Measurements from ENCODE around the gene PHF5A.

DNA sequence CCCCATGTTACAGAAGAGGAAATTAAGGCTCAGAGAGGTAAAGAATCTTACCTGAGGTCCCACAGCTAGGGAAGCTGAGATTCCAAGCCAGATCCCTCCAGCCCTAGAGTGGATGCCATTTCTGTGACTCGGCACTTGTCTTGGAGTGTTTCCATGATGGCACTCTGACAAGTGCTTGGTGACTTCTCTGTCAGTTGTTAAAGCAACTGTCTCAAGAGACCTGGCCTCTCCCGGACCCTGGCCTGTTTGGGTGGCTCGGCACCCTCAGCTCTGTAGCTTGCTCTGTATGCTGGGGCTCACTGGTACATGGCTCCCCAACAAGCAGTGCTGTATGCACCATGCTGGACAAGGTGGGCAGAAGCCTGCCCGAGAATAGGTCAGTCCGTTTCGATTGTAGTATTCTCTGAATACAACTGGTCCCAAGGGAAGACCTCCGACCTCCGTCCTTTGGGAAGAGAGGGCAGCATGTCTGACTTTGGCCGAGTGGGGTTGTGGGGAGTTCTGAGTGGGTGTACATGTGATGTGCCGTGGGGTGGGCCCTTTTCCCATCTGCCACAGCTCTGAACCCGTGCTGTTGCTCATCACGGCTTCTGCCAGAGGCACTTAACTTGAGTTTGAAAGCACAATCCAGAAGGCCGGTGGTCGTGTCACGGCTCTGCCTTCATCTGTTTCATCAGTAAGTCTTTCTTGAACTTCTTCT lies 12.8 kb upstream of the PHF5A start:
- TF ChIP-seq, protein P1, sequence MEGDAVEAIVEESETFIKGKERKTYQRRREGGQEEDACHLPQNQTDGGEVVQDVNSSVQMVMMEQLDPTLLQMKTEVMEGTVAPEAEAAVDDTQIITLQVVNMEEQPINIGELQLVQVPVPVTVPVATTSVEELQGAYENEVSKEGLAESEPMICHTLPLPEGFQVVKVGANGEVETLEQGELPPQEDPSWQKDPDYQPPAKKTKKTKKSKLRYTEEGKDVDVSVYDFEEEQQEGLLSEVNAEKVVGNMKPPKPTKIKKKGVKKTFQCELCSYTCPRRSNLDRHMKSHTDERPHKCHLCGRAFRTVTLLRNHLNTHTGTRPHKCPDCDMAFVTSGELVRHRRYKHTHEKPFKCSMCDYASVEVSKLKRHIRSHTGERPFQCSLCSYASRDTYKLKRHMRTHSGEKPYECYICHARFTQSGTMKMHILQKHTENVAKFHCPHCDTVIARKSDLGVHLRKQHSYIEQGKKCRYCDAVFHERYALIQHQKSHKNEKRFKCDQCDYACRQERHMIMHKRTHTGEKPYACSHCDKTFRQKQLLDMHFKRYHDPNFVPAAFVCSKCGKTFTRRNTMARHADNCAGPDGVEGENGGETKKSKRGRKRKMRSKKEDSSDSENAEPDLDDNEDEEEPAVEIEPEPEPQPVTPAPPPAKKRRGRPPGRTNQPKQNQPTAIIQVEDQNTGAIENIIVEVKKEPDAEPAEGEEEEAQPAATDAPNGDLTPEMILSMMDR (conservative IDR thresholded peaks at IDR 0.05; ENCODE audit: low read depth, low read length) = no peak
- TF ChIP-seq EZH2 (IDR thresholded peaks at IDR 0.05; ENCODE audit: low read length, unreplicated experiment) = no peak
